PC-3 (cell line): ENCODE measurements around the gene NFKB1. TPM values are rescaled to one million over a fixed set of nuclear protein-coding genes. Genes with fewer than 3 reads are reported as not detected.

Experiments
- ATAC-seq: fragments of 200-7000 bp; cut with Tn5 transposase; 2 replicates; pipeline ENCODE4 v1.9.1; 2020; ENCODE audit warnings: mild to moderate bottlenecking, moderate library complexity
- BruUV-seq: library from RNA; stranded (reverse); fragments of 400-500 nt; replicated peaks from 2 replicates; lab custom pipeline; 2021; lab: Mats Ljungman, UMichigan
- CTCF ChIA-PET: fragments of 300-600 bp; sonication (Branson Sonifier 250); formaldehyde crosslinking; loops from one replicate; lab custom pipeline; 2022; ENCODE audit warnings: antibody characterized with exemption; lab: Charles Lee
- POLR2A ChIA-PET: fragments of 300-600 bp; sonication (Branson Sonifier 250); formaldehyde crosslinking; loops from one replicate; lab custom pipeline; 2022; ENCODE audit warnings: antibody characterized with exemption; ENCODE audit not compliant: unreplicated experiment; lab: Charles Lee
- DNase-seq: peaks from one replicate; pipeline ENCODE4 v3.0.0-alpha.2; 2015
- H2AFZ ChIP-seq: fragments of 300-600 bp; sonication (generic); 2 replicates; pipeline ENCODE4 v1.6.0; 2016; ENCODE audit warnings: antibody characterized with exemption, low read length
- H3F3A ChIP-seq: fragments of 300-600 bp; sonication (generic); one replicate; pipeline ENCODE4 v1.6.0; 2017; ENCODE audit warnings: antibody characterized with exemption, low read length, control low read depth, mild to moderate bottlenecking; ENCODE audit not compliant: unreplicated experiment
- H3K27ac ChIP-seq: fragments of 300-600 bp; sonication (generic); 2 replicates; pipeline ENCODE4 v1.5.1; 2016; ENCODE audit warnings: mild to moderate bottlenecking, low read length
- H3K27me3 ChIP-seq: fragments of 300-600 bp; sonication (generic); 2 replicates; pipeline ENCODE4 v1.6.1; 2016; ENCODE audit warnings: low read length, mixed read lengths
- H3K36me3 ChIP-seq: fragments of 300-600 bp; sonication (generic); 2 replicates; pipeline ENCODE4 v1.6.1; 2016; ENCODE audit warnings: low read depth, mixed run types, low read length, mixed read lengths
- H3K4me1 ChIP-seq: fragments of 300-600 bp; sonication (generic); 2 replicates; pipeline ENCODE4 v1.5.1; 2016; ENCODE audit warnings: low read length; ENCODE audit not compliant: insufficient read depth
- H3K4me2 ChIP-seq: fragments of 300-600 bp; sonication (generic); 2 replicates; pipeline ENCODE4 v1.6.0; 2016; ENCODE audit warnings: low read length
- H3K4me3 ChIP-seq: fragments of 300-600 bp; sonication (generic); 2 replicates; pipeline ENCODE4 v1.5.1; 2016; ENCODE audit warnings: mild to moderate bottlenecking, low read length, mixed read lengths
- H3K79me2 ChIP-seq: fragments of 300-600 bp; sonication (generic); 2 replicates; pipeline ENCODE4 v1.6.1; 2017; ENCODE audit warnings: low read length, mixed read lengths
- H3K9ac ChIP-seq: fragments of 300-600 bp; sonication (generic); 2 replicates; pipeline ENCODE4 v1.6.0; 2016; ENCODE audit warnings: mild to moderate bottlenecking, low read length
- H3K9me2 ChIP-seq: fragments of 300-600 bp; sonication (generic); replicated peaks from 2 replicates; pipeline ENCODE4 v1.6.1; 2016; ENCODE audit warnings: mixed run types, low read length, mixed read lengths
- H3K9me3 ChIP-seq: fragments of 300-600 bp; sonication (generic); 2 replicates; pipeline ENCODE4 v1.6.1; 2016; ENCODE audit warnings: low read length, mixed read lengths
- H4K20me1 ChIP-seq: fragments of 300-600 bp; sonication (generic); 2 replicates; pipeline ENCODE4 v1.6.1; 2016; ENCODE audit warnings: low read length, mixed read lengths
- EZH2 ChIP-seq: fragments of 300-600 bp; sonication (generic); IDR thresholded peaks from one replicate; pipeline ENCODE4 v1.6.1; 2017; ENCODE audit warnings: antibody characterized with exemption, mild to moderate bottlenecking, low read length; ENCODE audit not compliant: unreplicated experiment
- EZH2phosphoT487 ChIP-seq: fragments of 300-600 bp; sonication (generic); IDR thresholded peaks from 2 replicates; pipeline ENCODE4 v1.6.1; 2018; ENCODE audit warnings: mild to moderate bottlenecking, antibody characterized with exemption, low read length, borderline replicate concordance
- intact Hi-C: fragments of 100-400 bp; cut with micrococcal nuclease; formaldehyde crosslinking; loops from 2 replicates; pipeline ENCODE4 v1.9.0; 2023
- total RNA-seq: library from RNA; depleted of rRNA; stranded (reverse); fragments of >200 nt; gene quantifications from 2 replicates; pipeline ENCODE4 v1.2.3, GENCODE V29; 2014
- TF ChIP-seq, protein P1 (sequence below): fragments of 300-600 bp; sonication (generic); conservative IDR thresholded peaks from 2 replicates; pipeline ENCODE4 v1.5.1; 2017; ENCODE audit warnings: antibody characterized with exemption, low read depth, mild to moderate bottlenecking, low read length

The NFKB1 gene
- total RNA-seq, 1 experiment from 2014 or later = 22.2 TPM

DNA sequence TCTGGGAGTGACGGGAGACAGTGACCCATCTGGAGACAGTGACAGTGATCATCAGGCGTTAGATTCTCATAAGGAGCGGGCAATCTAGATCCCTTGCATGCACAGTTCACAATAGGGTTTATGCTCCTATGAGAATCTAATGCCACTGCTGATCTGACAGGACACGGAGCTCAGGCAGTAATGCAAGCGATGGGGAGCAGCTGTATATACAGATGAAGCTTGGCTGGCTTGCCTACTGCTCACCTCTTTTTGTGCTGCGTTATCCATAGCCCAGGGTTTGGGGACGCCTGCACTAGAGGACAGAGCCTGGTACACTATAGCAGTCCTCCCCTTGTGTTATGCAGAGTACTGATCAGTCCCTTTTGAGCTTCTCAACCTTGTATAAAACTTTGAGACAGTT is 23.5 kb downstream of the NFKB1 start:
- ChIA-PET CTCF (no interaction called here), POLR2A (no interaction called here)
- DNase-seq = no peak
- peaks cover 41% of the 10 kb centered on the region for H3K79me2 ChIP-seq
- TF ChIP-seq EZH2phosphoT487 = no peak
- no peak for TF ChIP-seq EZH2
- TF ChIP-seq, protein P1, sequence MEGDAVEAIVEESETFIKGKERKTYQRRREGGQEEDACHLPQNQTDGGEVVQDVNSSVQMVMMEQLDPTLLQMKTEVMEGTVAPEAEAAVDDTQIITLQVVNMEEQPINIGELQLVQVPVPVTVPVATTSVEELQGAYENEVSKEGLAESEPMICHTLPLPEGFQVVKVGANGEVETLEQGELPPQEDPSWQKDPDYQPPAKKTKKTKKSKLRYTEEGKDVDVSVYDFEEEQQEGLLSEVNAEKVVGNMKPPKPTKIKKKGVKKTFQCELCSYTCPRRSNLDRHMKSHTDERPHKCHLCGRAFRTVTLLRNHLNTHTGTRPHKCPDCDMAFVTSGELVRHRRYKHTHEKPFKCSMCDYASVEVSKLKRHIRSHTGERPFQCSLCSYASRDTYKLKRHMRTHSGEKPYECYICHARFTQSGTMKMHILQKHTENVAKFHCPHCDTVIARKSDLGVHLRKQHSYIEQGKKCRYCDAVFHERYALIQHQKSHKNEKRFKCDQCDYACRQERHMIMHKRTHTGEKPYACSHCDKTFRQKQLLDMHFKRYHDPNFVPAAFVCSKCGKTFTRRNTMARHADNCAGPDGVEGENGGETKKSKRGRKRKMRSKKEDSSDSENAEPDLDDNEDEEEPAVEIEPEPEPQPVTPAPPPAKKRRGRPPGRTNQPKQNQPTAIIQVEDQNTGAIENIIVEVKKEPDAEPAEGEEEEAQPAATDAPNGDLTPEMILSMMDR = no peak
- no peaks in the 10 kb centered on the region for H3K9me2 ChIP-seq
- no peak overlapping the region for H3K27ac ChIP-seq
- H2AFZ ChIP-seq = no peak overlapping the region
- no peaks in the 10 kb centered on the region; the same call in 1 of the 2 replicates for H3K36me3 ChIP-seq
- H4K20me1 ChIP-seq = no peaks in the 10 kb centered on the region; the same call in 1 of the 2 replicates
- H3K4me2 ChIP-seq = no peak overlapping the region
- H3K4me1 ChIP-seq = no peaks in the 10 kb centered on the region
- no peaks in the 10 kb centered on the region for H3K9me3 ChIP-seq
- no peaks in the 10 kb centered on the region for H3K27me3 ChIP-seq
- no peak for ATAC-seq
- BruUV-seq = no TSS peak
- H3F3A ChIP-seq = no peaks in the 10 kb centered on the region
- H3K9ac ChIP-seq = no peak overlapping the region
- intact Hi-C loops = no loop called here
- no peak overlapping the region for H3K4me3 ChIP-seq

DNA sequence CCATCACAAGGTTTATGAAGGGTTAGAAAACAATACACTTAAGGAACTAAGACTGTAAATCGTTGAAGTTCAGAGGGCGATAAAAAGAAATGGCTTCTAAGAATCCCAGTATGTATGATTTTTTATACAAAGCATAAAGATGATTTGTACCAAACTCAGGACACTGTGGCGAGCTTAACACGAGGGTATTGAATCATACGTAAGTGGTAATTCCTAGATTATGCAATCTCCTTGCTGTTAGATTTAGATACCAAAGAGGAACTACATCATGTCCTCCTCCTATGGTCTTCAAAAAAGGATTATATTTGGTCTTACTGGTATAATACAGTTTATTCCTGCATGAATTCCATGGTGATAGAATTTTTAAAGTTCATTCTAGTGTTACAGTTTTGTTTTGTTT is 23.9 kb downstream of the NFKB1 start:
- TF ChIP-seq EZH2phosphoT487 = no peak
- Histone ChIP-seq H2AFZ (no peak overlapping the region), H3K4me3 (no peak overlapping the region), H3F3A (no peaks in the 10 kb centered on the region), H3K9me3 (no peaks in the 10 kb centered on the region), H3K9me2 (no peaks in the 10 kb centered on the region), H3K4me2 (no peak overlapping the region), H3K4me1 (no peaks in the 10 kb centered on the region), H3K79me2 (peaks cover 41% of the 10 kb centered on the region), H3K36me3 (no peaks in the 10 kb centered on the region; the same call in 1 of the 2 replicates), H3K27ac (no peak overlapping the region), H3K9ac (no peak overlapping the region), H4K20me1 (no peaks in the 10 kb centered on the region; the same call in 1 of the 2 replicates), H3K27me3 (no peaks in the 10 kb centered on the region)
- intact Hi-C loops = no loop called here
- ChIA-PET CTCF (no interaction called here), POLR2A (no interaction called here)
- ATAC-seq (no peak), DNase-seq (no peak)
- BruUV-seq = no TSS peak

DNA sequence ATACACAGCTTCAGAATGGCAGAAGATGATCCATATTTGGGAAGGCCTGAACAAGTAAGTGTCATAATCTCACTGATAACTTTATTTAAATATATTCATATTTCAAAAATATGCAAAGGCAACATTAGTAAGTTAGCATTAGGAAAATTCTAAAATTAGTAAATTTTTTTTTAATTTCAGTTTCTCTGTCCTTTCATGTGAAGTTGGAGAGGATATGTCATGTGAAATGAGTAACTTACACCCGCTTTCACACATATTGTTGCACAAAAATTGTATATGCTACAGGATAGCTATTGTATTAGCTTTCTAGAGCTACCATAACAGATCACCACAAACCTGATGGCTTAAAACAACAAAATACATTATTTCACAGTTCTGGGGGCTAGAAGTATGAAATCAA is 24.3 kb downstream of the NFKB1 start:
- DNase-seq (no peak), ATAC-seq (no peak)
- H4K20me1 ChIP-seq = no peaks in the 10 kb centered on the region; the same call in 1 of the 2 replicates
- peaks cover 38% of the 10 kb centered on the region for H3K79me2 ChIP-seq
- H3K27me3 ChIP-seq = no peaks in the 10 kb centered on the region
- BruUV-seq = no TSS peak
- peaks cover 4% of the 10 kb centered on the region; the same call in 1 of the 2 replicates for H3K36me3 ChIP-seq
- H3K4me2 ChIP-seq = no peak overlapping the region
- TF ChIP-seq EZH2 (no peak), EZH2phosphoT487 (no peak)
- TF ChIP-seq, protein P1 = no peak
- H3K4me1 ChIP-seq = no peaks in the 10 kb centered on the region
- H3K4me3 ChIP-seq = no peak overlapping the region
- ChIA-PET POLR2A (no interaction called here), CTCF (no interaction called here)
- H3F3A ChIP-seq = no peaks in the 10 kb centered on the region
- no peak overlapping the region for H3K9ac ChIP-seq
- H3K9me3 ChIP-seq = no peaks in the 10 kb centered on the region
- H3K27ac ChIP-seq = no peak overlapping the region
- no peak overlapping the region for H2AFZ ChIP-seq
- intact Hi-C loops = no loop called here
- H3K9me2 ChIP-seq = no peaks in the 10 kb centered on the region
